ENCODE data around the gene SETD7.
"Not testable (repeated sequence)": the region's sequence is repeated elsewhere in the genome, so short reads cannot be mapped to it uniquely, and the experiment has no call there.

Gene SETD7

DNA sequence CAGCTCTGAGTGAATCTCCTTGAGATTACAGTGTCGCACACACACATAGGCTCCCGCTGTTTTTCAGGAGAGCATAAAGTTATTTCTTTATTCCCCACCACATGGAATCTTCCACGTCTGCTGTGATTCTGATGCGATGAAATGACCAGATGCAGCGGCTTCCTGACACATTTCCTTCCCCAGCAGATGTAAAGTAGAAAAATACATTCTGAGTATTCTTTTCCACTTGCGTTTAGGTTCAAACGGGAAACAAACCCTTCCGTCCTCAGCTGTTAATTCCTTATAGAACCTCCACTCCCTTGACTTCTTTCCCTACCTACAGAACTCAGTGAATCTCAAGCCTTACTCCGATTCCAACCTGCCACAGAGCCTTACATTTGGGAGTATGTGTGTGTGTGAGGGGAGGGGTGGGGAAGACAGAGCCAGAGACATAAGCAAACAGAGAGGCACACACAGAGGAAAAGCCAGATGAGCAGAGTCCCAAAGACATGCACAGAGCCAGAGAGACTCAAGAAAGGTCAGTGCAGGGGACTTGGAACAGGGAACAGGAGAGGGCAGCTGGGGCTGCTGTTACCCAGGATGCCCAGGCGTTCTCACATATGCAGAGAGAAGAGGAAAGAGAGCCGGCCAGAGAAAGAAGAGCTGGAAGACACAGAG, 47.3 kb downstream of the SETD7 start:
- DNase-seq = no peak

- DNase-seq = no peak
These were observed 49.2 kb downstream of the SETD7 start for GRCh38 chr4:139506774-139507173.

DNA sequence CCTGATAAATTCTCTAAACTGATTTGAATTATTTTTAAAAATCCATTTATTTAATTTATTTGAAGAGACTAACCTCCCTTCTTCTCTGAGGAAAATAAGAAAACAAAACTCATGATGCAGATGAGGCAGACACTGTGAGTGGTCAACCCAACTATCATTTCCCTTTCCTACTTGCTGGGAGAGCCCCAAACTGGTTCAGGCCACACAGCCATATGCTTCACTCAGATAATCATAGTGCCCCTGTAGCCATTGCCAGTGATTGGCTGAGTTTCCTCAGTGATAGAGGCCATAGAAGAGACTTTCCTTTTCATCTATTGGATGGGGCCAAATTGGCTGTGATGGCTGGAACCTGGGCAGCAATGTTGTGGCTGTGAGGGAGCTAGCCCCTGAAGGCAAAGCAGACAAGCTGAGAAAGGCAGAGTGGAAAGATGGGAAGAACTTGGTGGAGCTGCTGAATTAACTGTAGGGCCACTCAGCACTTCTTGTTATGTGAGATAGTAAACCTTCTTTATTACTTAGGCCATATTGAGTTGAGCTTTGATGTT, 52.3 kb downstream of the SETD7 start:
- DNase-seq = no peak

DNA sequence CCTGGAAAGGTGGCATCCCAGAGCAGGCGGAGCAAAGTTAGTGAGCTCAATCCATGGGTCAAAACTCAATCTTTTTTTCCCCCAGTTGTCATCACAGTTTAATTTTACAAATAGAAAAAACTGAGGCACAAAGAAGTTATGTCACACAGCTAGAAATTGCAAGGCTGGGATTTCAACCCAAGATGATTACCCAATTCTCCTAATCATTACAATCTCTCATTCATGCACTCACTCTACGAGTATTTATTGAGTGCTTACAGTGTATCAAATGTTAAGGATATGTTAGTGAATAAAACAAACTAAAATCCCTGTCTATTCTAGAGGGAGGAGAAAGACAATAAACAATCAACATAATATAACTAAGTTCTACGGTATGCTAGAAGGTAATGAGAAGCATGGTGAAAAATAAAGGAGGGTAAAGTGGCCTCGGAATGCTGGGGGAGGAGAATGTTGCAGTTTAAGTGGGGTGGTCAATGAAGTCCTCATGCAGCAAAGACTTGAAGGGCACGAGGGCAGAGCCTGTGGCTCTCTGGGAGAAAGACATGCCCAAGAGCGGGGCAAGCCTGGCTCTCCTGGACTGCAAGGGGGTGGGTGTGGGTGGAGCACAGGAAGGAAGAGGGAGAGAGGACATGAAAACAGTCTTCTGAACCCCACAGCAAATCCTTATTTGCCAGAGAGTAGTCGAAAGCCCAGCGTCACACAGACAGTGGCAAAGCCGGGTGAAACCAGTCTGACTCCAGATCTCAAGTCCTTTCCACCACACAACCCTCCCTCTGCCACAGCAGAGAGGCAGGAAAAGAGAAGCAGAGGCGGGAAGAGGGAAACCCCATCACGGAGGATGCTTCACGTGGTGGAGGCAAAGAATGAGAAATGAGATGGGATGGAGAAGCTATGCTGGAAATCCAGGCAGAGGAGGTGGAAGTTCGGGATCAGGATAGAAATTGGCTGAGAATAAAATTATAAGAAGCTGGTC, 53.8 kb downstream of the SETD7 start:
- DNase-seq = no peak

DNA sequence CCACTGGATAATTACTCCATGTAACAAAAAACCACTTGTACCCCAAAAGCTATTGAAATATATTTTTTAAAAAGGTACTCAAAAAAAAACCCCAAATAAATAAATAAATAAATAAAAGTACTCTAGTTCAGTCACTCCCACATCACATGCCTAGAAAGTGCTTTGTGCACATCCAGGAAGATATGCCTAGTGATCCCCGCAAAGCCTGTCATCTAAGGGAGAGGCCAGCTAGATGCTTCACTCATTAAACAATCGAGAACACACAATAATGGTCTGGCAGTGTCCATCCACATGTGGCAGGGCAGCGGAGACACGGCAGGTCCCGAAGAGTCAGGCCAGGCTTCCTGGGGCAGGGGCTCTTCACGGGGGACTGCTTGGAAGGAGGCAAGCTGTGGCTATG, 54.5 kb downstream of the SETD7 start:
- no peak for DNase-seq

- no peak for DNase-seq
These were observed 54.9 kb downstream of the SETD7 start for GRCh38 chr4:139501117-139501516.

DNA sequence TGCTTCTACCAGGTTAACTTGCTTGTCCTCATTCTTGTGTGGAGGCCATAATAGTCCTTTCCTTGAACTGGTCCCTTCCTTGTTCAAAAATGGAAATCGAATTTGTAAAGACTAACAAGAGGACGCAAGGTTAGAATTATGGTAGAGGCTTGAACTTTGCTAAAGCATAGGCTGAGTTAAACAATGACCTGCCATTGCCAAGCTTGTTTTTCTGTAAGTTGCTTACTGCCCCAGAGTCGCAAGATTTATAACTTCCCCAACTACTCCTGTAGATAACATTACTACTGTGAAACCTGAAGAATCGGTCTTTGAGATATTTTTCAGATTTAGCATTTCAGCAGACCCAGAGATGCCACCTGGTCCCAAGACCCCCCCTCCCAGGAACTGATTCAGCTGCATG, 56.8 kb downstream of the SETD7 start:
- DNase-seq = no peak

DNA sequence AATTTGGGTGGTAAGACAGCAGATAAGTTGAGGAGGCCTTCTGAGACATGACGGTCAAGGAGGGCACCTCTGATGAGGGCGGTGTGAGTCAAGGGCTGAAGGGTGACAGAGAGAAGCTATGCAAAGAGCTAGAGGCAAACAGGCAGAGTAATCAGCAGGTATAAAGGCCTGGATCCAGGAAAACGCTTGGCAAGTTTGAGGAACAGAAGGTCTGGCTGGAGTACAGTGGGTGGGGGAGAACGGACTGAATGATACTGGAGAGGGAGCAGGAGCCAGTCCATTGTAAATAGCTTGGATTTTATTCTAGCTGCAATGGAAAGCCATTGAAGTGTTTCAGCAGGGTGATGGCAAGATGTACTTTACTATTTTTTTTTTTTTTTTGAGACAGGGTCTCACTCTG, 62.8 kb downstream of the SETD7 start:
- no peak for DNase-seq

GRCh38 chr4:139492429-139492828, 63.6 kb downstream of the SETD7 start:
- DNase-seq = no peak

DNA sequence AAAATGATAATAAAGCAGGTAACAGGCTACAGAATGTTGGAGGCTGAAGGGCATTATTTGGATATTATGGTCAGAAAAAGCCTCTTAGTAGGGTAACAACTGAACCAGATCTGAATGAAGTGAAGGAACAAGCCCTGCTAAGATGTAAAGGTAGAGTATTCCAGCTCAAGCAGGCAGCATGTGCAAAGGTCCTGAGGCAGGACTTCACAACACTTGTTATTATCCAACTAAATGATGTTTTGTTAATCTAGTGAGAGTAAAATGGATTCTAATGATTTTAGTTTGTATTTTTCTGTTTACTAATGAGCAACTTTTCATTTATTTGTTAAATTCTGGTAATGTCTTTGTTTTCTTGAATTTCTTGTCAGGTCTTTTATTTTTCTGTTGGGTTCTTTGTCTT, 66.4 kb downstream of the SETD7 start:
- no peak for DNase-seq

- no peak for DNase-seq
These were observed 67.6 kb downstream of the SETD7 start for GRCh38 chr4:139488442-139488841.

DNA sequence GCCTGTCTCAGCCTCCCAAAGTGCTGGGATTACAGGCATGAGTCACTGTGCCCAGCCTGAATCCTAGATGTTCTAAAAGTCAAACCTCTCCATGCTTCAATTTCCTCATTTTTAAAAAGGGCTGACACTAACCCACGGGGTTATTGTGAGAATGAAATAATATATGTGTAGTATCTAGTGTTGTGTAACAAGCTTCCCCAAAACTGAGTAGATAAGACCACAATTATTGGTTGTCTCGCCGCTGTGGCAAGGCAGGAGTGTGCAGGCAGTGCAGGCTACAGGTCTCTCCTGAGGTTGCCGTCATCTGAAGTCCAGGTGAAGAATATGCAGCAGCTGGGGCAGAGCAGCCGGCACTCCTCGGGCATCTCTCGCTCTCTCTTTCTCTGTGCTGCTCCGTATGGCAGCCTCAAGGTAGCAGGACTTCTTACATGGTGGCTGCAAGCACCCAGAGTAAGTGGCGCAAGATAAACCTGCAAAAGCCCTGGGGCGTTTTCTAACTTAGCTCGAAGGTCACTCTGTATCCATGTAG, 71.2 kb downstream of the SETD7 start:
- no peak for DNase-seq

DNA sequence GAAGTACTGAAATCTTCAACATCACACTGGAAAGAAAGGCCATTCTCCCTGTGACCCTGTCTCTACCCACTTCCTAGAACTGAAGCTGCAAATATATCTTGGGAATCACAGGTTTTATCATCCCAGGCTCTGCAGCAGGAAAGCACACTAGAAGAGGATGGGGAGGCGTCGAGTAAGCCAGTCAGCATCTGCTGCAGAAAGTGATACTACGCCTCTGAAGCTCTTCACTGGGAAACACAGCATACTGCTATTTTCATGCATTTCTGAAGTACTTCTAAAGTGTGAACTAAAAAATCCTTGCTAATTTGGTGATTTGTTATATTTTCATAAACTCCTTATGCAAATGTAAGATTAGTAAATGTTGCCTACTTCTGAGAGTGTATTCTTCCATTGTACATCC, 73.0 kb downstream of the SETD7 start:
- DNase-seq = no peak

DNA sequence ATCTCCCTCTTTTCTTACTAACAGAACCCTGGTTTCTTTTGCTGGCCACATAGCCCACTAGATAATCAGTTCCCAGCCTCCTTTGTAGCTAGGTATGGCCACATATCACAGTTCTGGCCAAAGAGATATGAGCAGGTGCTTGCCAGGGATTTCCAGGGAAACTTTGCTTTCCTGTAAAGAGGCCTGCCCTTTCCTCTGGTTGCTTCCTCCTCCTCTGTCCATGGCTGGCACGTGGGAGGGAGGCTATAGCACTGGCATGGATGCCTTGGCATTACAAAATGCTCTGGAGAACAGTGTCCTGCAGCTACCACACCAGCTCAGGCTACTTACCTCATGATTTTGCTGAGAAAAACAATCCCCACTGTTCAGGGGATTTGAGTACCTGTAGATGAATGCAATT, 74.6 kb downstream of the SETD7 start:
- no peak for DNase-seq

DNA sequence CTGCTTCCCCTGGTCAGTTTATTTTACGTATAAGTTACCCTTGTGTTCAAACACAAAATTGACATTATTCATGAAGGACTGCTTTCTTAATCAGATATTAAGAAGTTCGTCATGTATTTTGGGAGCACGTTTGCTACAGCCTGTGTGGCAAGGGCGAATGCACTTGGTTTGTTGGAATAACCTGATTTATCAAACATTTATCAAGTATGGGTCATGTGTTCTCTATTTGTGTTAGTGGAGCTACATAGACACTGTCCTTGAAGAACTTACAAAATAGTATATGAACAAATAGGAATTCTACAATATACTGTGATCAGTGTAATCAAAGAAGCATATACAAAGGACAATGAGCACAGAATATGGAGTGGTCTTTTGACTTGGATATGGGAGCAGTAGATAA, 79.7 kb downstream of the SETD7 start:
- DNase-seq = no peak

DNA sequence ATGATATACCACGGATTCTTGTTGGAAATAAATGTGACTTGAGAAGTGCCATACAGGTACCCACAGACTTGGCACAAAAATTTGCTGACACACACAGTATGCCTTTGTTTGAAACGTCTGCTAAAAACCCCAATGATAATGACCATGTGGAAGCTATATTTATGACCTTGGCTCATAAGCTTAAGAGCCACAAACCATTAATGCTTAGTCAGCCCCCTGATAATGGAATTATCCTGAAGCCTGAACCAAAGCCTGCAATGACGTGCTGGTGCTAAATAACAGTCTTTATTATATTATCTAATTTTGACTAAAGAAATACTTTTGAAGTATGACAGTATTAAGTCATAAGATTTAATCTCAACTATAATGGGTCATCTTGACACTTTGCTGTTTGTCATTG, 83.2 kb downstream of the SETD7 start:
- DNase-seq = no peak

DNA sequence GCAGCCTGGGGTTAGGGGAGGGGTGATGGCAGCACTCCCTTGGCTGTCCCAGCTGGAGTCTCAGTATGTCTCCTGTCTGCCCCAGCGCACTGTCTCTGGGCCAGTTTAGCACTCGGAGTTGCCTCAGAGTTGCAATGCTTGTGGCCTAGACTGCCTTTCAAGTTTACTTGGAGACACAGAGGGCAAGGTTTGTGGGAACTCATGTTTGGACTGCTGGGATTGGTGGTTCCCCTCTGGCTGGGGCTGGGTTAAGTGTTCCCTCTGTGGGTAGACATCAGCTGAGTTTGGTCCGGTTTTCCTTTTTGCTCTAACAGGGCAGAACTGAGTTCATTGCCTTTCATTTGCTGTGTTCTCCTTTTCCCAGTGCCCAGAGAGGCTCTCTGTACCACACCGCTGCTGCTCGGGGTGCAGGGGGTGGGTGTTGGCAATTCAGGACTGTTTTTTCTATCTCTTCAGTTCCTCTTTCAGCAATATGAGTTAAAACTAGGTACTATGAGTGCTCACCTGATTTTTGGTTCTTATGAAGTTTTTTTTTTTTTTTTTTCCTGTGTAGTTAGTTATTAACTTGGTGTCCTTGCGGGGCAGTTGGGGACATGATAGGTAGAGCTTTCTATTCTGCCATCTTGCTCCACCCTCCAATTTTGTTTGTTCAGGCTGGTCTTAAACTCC, 84.9 kb downstream of the SETD7 start:
- no peak for DNase-seq

- no peak for DNase-seq
These were observed 85.7 kb downstream of the SETD7 start for GRCh38 chr4:139470295-139470694.

DNA sequence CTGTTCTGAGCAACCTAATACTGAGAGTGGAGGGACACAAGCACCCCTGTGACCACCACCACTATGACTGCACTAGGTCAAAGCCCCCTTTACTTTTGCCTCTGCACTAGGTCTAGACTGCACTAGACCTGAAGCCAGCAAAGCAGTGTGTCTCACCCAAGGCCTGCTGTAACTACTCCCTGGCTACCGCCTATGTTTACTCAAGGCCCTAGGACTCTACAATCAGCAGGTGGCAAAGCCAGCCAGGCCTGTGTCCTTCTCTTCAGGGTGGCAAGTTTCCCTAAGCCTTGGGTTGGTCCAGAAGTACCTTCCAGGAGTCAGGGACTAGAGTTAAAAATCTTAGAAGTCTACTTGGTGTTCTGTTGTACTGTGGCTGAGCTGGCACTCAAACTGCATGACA, 86.2 kb downstream of the SETD7 start:
- DNase-seq = no peak

GRCh38 chr4:139469216-139469615, 86.8 kb downstream of the SETD7 start:
- no peak for DNase-seq

DNA sequence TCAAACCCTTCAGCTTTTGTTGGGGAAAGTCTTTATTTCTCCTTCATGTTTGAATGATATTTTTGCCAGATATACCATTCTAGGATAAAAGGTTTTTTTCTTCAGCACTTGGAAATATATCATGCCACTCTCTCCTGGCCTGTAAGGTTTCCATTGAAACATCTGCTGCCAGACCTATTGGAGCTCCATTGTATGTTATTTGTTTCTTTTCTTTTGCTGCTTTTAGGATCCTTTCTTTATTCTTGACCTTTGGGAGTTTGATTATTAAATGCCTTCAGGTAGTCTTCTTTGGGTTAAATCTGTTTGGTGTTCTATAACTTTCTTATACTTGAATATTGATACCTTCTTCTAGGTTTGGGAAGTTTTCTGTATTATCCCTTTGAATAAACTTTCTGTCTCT, 87.3 kb downstream of the SETD7 start:
- not testable (repeated sequence) for DNase-seq

DNA sequence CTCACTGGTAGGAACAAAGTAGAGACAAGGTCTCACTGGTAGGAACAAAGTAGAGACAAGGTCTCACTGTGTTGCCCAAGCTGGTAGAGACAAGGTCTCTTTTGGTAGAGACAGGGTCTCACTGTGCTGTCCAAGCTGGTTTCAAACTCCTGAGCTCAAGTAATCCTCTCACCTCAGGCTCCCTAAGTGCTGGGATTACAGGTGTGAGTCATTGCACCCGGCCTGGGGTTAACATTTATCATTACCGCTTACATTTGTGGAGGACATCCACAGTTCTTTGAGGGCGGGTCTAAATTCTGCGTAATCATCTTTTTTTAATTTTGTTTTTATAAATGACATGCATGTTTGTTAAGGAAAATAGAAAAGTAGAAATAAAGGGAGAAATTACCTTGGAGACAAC, 90.1 kb downstream of the SETD7 start:
- DNase-seq = no peak

DNA sequence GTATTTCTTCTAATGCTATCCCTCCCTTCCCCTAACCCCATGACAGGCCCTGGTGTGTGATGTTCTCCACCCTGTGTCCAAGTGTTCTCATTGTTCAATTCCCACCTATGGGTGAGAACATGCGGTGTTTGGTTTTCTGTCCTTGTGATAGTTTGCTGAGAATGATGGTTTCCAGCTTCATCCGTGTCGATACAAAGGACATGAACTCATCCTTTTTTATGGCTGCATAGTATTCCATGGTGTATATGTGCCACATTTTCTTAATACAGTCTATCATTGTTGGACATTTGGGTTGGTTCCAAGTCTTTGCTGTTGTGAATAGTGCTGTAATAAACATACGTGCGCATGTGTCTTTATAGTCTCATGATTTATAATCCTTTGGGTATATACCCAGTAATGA, 91.5 kb downstream of the SETD7 start:
- DNase-seq = not testable (repeated sequence)
